AG10803 (cell line): ENCODE results near the gene KIT.
A peak's percentile ranks its signal among the peaks of the same experiment; 100 is the strongest.

ENCODE experiments used
- DNase-seq: peaks from one replicate; pipeline ENCODE4 v3.0.0; 2010; ENCODE audit warnings: low read depth
- H3K4me3 ChIP-seq: 2 replicates; pipeline ENCODE4 v1.5.1; 2011; ENCODE audit warnings: mild to moderate bottlenecking, low read length, control low read depth
- CTCF ChIP-seq: conservative IDR thresholded peaks from 2 replicates; pipeline ENCODE4 v1.5.1; 2011; ENCODE audit warnings: mild to moderate bottlenecking, low read length, control low read depth, inconsistent platforms

Gene KIT

GRCh38 chr4:54683616-54684346 is 26.0 kb downstream of the KIT start:
- DNase-seq: peak; percentile 45
- TF ChIP-seq CTCF: peak; percentile 60
- H3K4me3 ChIP-seq: no peak overlapping the region

- no peak for DNase-seq
- H3K4me3 ChIP-seq: no peak overlapping the region
- TF ChIP-seq CTCF: no peak
These were observed 28.1 kb downstream of the KIT start for GRCh38 chr4:54685810-54686209.

- H3K4me3 ChIP-seq: no peak overlapping the region
- peak; percentile 67 for DNase-seq
- TF ChIP-seq CTCF: no peak
These were observed 30.4 kb downstream of the KIT start for GRCh38 chr4:54687887-54688841.

GRCh38 chr4:54695337-54695736 is 37.6 kb downstream of the KIT start:
- no peak for TF ChIP-seq CTCF
- no peak for DNase-seq
- H3K4me3 ChIP-seq: no peak overlapping the region

- no peak for DNase-seq
- no peak for TF ChIP-seq CTCF
- H3K4me3 ChIP-seq: no peak overlapping the region
These were observed 38.0 kb downstream of the KIT start for GRCh38 chr4:54695788-54696187.

- no peak for TF ChIP-seq CTCF
- H3K4me3 ChIP-seq: no peak overlapping the region
- no peak for DNase-seq
These were observed 38.9 kb downstream of the KIT start for GRCh38 chr4:54696649-54697048.
